IMR-90 (cell line): ENCODE data around the gene AGPAT3. TPM values are rescaled to one million over a fixed set of nuclear protein-coding genes. Genes with fewer than 3 reads are reported as not detected.

Experiments
- ATAC-seq: fragments of 200-7000 bp; cut with Tn5 transposase; 2 replicates; pipeline ENCODE4 v1.9.1; 2020; ENCODE audit warnings: low read depth, mild to moderate bottlenecking, moderate library complexity
- BruUV-seq: library from RNA; stranded (reverse); fragments of 400-500 nt; replicated peaks from 2 replicates; lab custom pipeline; 2021; lab: Mats Ljungman, UMichigan
- CTCF ChIA-PET: fragments of 300-600 bp; formaldehyde crosslinking; extraction: SDS; loops from one replicate; lab custom pipeline; 2021; ENCODE audit warnings: antibody characterized with exemption; lab: Yijun Ruan, JAX
- POLR2A ChIA-PET: fragments of 300-600 bp; sonication (Branson Sonifier 250); formaldehyde crosslinking; loops from one replicate; lab custom pipeline; 2022; ENCODE audit warnings: antibody characterized with exemption; ENCODE audit not compliant: unreplicated experiment; lab: Charles Lee
- DNase-seq: peaks from one replicate; pipeline ENCODE4 v3.0.0; 2013
- H2AFZ ChIP-seq: replicated peaks from 2 replicates; pipeline ENCODE3; 2013; ENCODE audit warnings: low read length, mild to moderate bottlenecking; ENCODE audit not compliant: poor library complexity
- H2AK5ac ChIP-seq: 2 replicates; pipeline ENCODE4 v1.6.1; 2013; ENCODE audit warnings: low read depth, low read length, inconsistent platforms
- H2AK9ac ChIP-seq: replicated peaks from 2 replicates; pipeline ENCODE3; 2013; ENCODE audit warnings: mild to moderate bottlenecking, low read depth, low read length, moderate library complexity; ENCODE audit not compliant: poor library complexity
- H2BK120ac ChIP-seq: 2 replicates; pipeline ENCODE4 v1.6.1; 2013; ENCODE audit warnings: low read depth, low read length, inconsistent platforms
- H2BK15ac ChIP-seq: 3 replicates; pipeline ENCODE4 v1.6.1; 2013; ENCODE audit warnings: low read depth, low read length, inconsistent platforms
- H2BK20ac ChIP-seq: 2 replicates; pipeline ENCODE4 v1.6.1; 2013; ENCODE audit warnings: low read depth, mild to moderate bottlenecking, inconsistent platforms, low read length, moderate library complexity
- H2BK5ac ChIP-seq: 2 replicates; pipeline ENCODE4 v1.6.1; 2013; ENCODE audit warnings: mild to moderate bottlenecking, low read depth, low read length, inconsistent platforms; ENCODE audit not compliant: poor library complexity, severe bottlenecking
- H3K14ac ChIP-seq: replicated peaks from 2 replicates; pipeline ENCODE4 v1.6.1; 2013; ENCODE audit warnings: low read depth, low read length, inconsistent platforms
- H3K18ac ChIP-seq: 2 replicates; pipeline ENCODE4 v1.6.1; 2013; ENCODE audit warnings: low read depth, low read length, control low read depth
- H3K23ac ChIP-seq: 2 replicates; pipeline ENCODE4 v1.6.1; 2013; ENCODE audit warnings: low read depth, low read length, inconsistent platforms
- H3K27ac ChIP-seq: 2 replicates; pipeline ENCODE4 v1.5.1; 2013; ENCODE audit warnings: mild to moderate bottlenecking, control low read depth, low read length; ENCODE audit not compliant: insufficient read depth
- H3K27me3 ChIP-seq: 2 replicates; pipeline ENCODE4 v1.6.1; 2013; ENCODE audit warnings: low read length; ENCODE audit not compliant: control insufficient read depth, insufficient read depth
- H3K36me3 ChIP-seq: 2 replicates; pipeline ENCODE4 v1.6.1; 2013; ENCODE audit warnings: low read length, mixed read lengths; ENCODE audit not compliant: control insufficient read depth, insufficient read depth
- H3K4ac ChIP-seq: 2 replicates; pipeline ENCODE4 v1.6.1; 2013; ENCODE audit warnings: low read depth, low read length, inconsistent platforms
- H3K4me1 ChIP-seq: 2 replicates; pipeline ENCODE4 v1.6.1; 2013; ENCODE audit warnings: low read length, mixed read lengths; ENCODE audit not compliant: control insufficient read depth, insufficient read depth
- H3K4me2 ChIP-seq: 2 replicates; pipeline ENCODE4 v1.6.1; 2013; ENCODE audit warnings: low read depth, mild to moderate bottlenecking, control low read depth, low read length, moderate library complexity
- H3K4me3 ChIP-seq: 2 replicates; pipeline ENCODE4 v1.5.1; 2013; ENCODE audit warnings: low read depth, mild to moderate bottlenecking, control low read depth, low read length, moderate library complexity; ENCODE audit not compliant: insufficient read depth
- H3K56ac ChIP-seq: 2 replicates; pipeline ENCODE4 v1.6.1; 2013; ENCODE audit warnings: low read length, inconsistent platforms; ENCODE audit not compliant: insufficient read depth; ENCODE audit errors: extremely low read depth
- H3K79me1 ChIP-seq, 2 experiments: 2 replicates each; pipeline ENCODE4 v1.6.1; 2013; ENCODE audit warnings: low read length in 2 of 2, inconsistent platforms in 1 of 2, low read depth in 1 of 2
- H3K9ac ChIP-seq: 2 replicates; pipeline ENCODE4 v1.6.1; 2013; ENCODE audit warnings: low read depth, low read length, control low read depth
- H3K9me1 ChIP-seq: 2 replicates; pipeline ENCODE4 v1.6.1; 2013; ENCODE audit warnings: low read length, inconsistent platforms; ENCODE audit not compliant: insufficient read depth
- H3K9me3 ChIP-seq: 2 replicates; pipeline ENCODE4 v1.6.1; 2013; ENCODE audit warnings: low read length; ENCODE audit not compliant: control insufficient read depth, insufficient read depth
- H4K20me1 ChIP-seq: 2 replicates; pipeline ENCODE4 v1.6.1; 2013; ENCODE audit warnings: low read length, inconsistent platforms; ENCODE audit not compliant: insufficient read depth
- H4K5ac ChIP-seq: 2 replicates; pipeline ENCODE4 v1.6.1; 2013; ENCODE audit warnings: mild to moderate bottlenecking, low read depth, low read length, control low read depth
- H4K8ac ChIP-seq, 2 experiments: 2 replicates each; pipeline ENCODE4 v1.6.1; 2013; ENCODE audit warnings: low read depth in 2 of 2, low read length in 2 of 2, control low read depth in 1 of 2, inconsistent platforms in 1 of 2
- H4K91ac ChIP-seq: 2 replicates; pipeline ENCODE4 v1.6.1; 2013; ENCODE audit warnings: low read depth, low read length, inconsistent platforms; ENCODE audit not compliant: insufficient read depth
- CHD1 ChIP-seq: IDR thresholded peaks from 2 replicates; pipeline ENCODE4 v1.6.1; 2012; ENCODE audit warnings: low read depth, low read length, improper control_type of control experiment
- FOS ChIP-seq: fragments of 150-350 bp; IDR thresholded peaks from 2 replicates; pipeline ENCODE4 v1.6.1; 2016; ENCODE audit warnings: low read depth, low read length
- MXI1 ChIP-seq: IDR thresholded peaks from 2 replicates; pipeline ENCODE4 v1.6.1; 2012; ENCODE audit warnings: low read depth, mild to moderate bottlenecking, low read length, moderate library complexity, borderline replicate concordance
- POLR2A ChIP-seq: IDR thresholded peaks from 2 replicates; pipeline ENCODE4 v1.6.1; 2012; ENCODE audit warnings: mild to moderate bottlenecking, low read depth, low read length
- RAD21 ChIP-seq: IDR thresholded peaks from 2 replicates; pipeline ENCODE4 v1.6.1; 2012; ENCODE audit warnings: low read length, improper control_type of control experiment
- RCOR1 ChIP-seq: IDR thresholded peaks from 2 replicates; pipeline ENCODE4 v1.6.1; 2012; ENCODE audit warnings: mild to moderate bottlenecking, low read length, improper control_type of control experiment; ENCODE audit not compliant: insufficient replicate concordance
- WGBS, 2 experiments: methylation state at CpG; one replicate each; pipeline versions ENCODE4 v1.1.5 to v1.1.7; 2013; ENCODE audit warnings: missing lambda C conversion rate in 2 of 2; ENCODE audit not compliant: insufficient read length in 1 of 2; ENCODE audit errors: extremely low coverage in 2 of 2; 5-methylcytosine and 5-hydroxymethylcytosine counted together
- dilution Hi-C: fragments of 300-500 bp; cut with HindIII; formaldehyde crosslinking; loops from one replicate; pipeline ENCODE4 v1.14.3; 2018; ENCODE audit warnings: low sequenced_read_pairs; ENCODE audit not compliant: unreplicated experiment
- in situ Hi-C: fragments of 300-500 bp; cut with MboI; formaldehyde crosslinking; loops from 3 replicates; pipeline ENCODE4 v1.14.3; 2019; ENCODE audit warnings: low sequenced_read_pairs, inconsistent platforms, mixed read lengths
- intact Hi-C: fragments of 100-400 bp; cut with micrococcal nuclease; formaldehyde crosslinking; loops from 2 replicates; pipeline ENCODE4 v1.10.0; 2022
- polyA plus RNA-seq, 3 experiments: library from polyadenylated mRNA; depleted of rRNA; stranded (reverse); fragments of >200 nt; gene quantifications; 2 replicates each; pipeline ENCODE4 v1.2.3, GENCODE V29; 2012; ENCODE audit warnings: low replicate concordance in 1 of 3
- total RNA-seq: library from RNA; depleted of rRNA; stranded (reverse); fragments of >200 nt; gene quantifications from 2 replicates; pipeline ENCODE4 v1.2.3, GENCODE V29; 2012
- TF ChIP-seq, protein P1 (sequence below): fragments of 150-350 bp; IDR thresholded peaks from 2 replicates; pipeline ENCODE4 v1.6.1; 2016; ENCODE audit warnings: low read depth, mild to moderate bottlenecking, low read length, moderate library complexity, borderline replicate concordance
- TF ChIP-seq, protein P2 (sequence below): fragments of 150-350 bp; IDR thresholded peaks from 2 replicates; pipeline ENCODE4 v1.6.1; 2017; ENCODE audit warnings: mild to moderate bottlenecking, antibody characterized with exemption, low read length, low read depth

Gene AGPAT3
- total and polyA plus RNA-seq, 2 of the 4 experiments (the other 2 are of a cell fraction): 27.1 to 38.7 TPM

GRCh38 chr21:43983860-43984420 is 118.9 kb downstream of the AGPAT3 start:
- DNase-seq: no peak
- no peak overlapping the region for H2BK20ac ChIP-seq
- no peak overlapping the region for H4K8ac ChIP-seq
- no peak overlapping the region for H3K56ac ChIP-seq
- ChIA-PET POLR2A (no interaction called here), CTCF (no interaction called here)
- no peak overlapping the region for H4K5ac ChIP-seq
- H3K4me3 ChIP-seq: no peak overlapping the region
- H3K9me3 ChIP-seq: no peaks in the 10 kb centered on the region
- no peak for ATAC-seq
- no peak overlapping the region for H2BK120ac ChIP-seq
- no peak overlapping the region for H3K18ac ChIP-seq
- WGBS, 2 experiments: 93% methylated on average over 17 of the region's 25 CpGs; no CpG with 5 or more reads in 1 of the 2 experiments
- peaks cover 3% of the 10 kb centered on the region; the same call in 1 of the 2 replicates for H3K9me1 ChIP-seq
- in situ Hi-C loops: no loop called here
- no peak overlapping the region for H3K9ac ChIP-seq
- H2AK5ac ChIP-seq: no peak overlapping the region
- H4K91ac ChIP-seq: no peak overlapping the region
- H3K4me1 ChIP-seq: no peaks in the 10 kb centered on the region; the same call in 1 of the 2 replicates
- TF ChIP-seq RAD21 (no peak), FOS (no peak), CHD1 (no peak), RCOR1 (no peak), POLR2A (no peak), MXI1 (no peak)
- TF ChIP-seq, protein P1, sequence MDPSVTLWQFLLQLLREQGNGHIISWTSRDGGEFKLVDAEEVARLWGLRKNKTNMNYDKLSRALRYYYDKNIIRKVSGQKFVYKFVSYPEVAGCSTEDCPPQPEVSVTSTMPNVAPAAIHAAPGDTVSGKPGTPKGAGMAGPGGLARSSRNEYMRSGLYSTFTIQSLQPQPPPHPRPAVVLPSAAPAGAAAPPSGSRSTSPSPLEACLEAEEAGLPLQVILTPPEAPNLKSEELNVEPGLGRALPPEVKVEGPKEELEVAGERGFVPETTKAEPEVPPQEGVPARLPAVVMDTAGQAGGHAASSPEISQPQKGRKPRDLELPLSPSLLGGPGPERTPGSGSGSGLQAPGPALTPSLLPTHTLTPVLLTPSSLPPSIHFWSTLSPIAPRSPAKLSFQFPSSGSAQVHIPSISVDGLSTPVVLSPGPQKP: no peak
- TF ChIP-seq, protein P2, sequence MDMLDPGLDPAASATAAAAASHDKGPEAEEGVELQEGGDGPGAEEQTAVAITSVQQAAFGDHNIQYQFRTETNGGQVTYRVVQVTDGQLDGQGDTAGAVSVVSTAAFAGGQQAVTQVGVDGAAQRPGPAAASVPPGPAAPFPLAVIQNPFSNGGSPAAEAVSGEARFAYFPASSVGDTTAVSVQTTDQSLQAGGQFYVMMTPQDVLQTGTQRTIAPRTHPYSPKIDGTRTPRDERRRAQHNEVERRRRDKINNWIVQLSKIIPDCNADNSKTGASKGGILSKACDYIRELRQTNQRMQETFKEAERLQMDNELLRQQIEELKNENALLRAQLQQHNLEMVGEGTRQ: no peak
- H3K23ac ChIP-seq: no peak overlapping the region
- BruUV-seq: no TSS peak
- H2BK5ac ChIP-seq: no peak overlapping the region
- H2BK15ac ChIP-seq: no peak overlapping the region
- dilution Hi-C loops: no loop called here
- no peak overlapping the region for H3K4me2 ChIP-seq
- no peaks in the 10 kb centered on the region for H3K27me3 ChIP-seq
- H3K14ac ChIP-seq: no peak overlapping the region
- H2AK9ac ChIP-seq: no peak overlapping the region
- intact Hi-C loops: no loop called here
- H2AFZ ChIP-seq: no peak overlapping the region
- H3K4ac ChIP-seq: no peak overlapping the region
- no peaks in the 10 kb centered on the region; the same call in 1 of the 2 replicates for H4K20me1 ChIP-seq
- H3K36me3 ChIP-seq: peaks cover 20% of the 10 kb centered on the region; the same call in 1 of the 2 replicates
- H3K79me1 ChIP-seq: no peaks in the 10 kb centered on the region
- no peak overlapping the region for H3K27ac ChIP-seq
